Fibroblast of the aortic adventitia (primary cell): ENCODE data around the gene KSR1. TPM values are rescaled to one million over a fixed set of nuclear protein-coding genes. Genes with fewer than 3 reads are reported as not detected.
"Not testable (repeated sequence)": the region's sequence is repeated elsewhere in the genome, so short reads cannot be mapped to it uniquely, and the experiment has no call there.

Experiments
- DNase-seq: peaks from one replicate; pipeline ENCODE4 v3.0.0-alpha.2; 2010; ENCODE audit warnings: low read depth
- H3K4me3 ChIP-seq: 2 replicates; pipeline ENCODE4 v1.5.1; 2011; ENCODE audit warnings: low read depth, mild to moderate bottlenecking, control low read depth, low read length, moderate library complexity
- small RNA-seq: library from RNA; depleted of rRNA; stranded (forward); fragments of <200 nt; gene quantifications from one replicate; pipeline ENCODE3, GENCODE V24; 2012
- total RNA-seq: library from RNA; depleted of rRNA; stranded (reverse); fragments of >200 nt; gene quantifications from 2 replicates; pipeline ENCODE4 v1.2.3, GENCODE V29; 2012; ENCODE audit warnings: low replicate concordance
- TF ChIP-seq, protein P1 (sequence below): IDR thresholded peaks from 2 replicates; pipeline ENCODE4 v1.5.1; 2011; ENCODE audit warnings: mild to moderate bottlenecking, low read length, control low read depth, inconsistent platforms; ENCODE audit not compliant: insufficient read depth

Gene KSR1
- total RNA-seq, 1 donor, result 19.4 TPM

DNA sequence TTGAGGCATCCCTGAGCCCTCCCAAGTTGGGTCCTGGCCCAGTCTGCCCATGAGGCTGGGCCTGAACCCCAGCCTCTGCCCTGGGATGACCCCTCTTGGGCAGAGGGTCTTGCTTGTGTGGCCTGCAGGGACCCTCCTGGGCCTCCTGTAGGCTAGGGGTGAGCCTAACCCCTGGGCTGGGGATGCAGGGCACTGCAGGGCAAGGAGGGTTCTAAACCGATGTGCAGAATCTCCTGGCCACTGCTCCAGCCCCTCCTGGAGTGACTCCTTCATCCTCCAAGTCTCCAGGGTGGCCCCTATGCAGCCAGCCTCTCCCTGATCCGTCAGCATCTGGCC is 212.2 kb downstream of the KSR1 start:
- TF ChIP-seq, protein P1, sequence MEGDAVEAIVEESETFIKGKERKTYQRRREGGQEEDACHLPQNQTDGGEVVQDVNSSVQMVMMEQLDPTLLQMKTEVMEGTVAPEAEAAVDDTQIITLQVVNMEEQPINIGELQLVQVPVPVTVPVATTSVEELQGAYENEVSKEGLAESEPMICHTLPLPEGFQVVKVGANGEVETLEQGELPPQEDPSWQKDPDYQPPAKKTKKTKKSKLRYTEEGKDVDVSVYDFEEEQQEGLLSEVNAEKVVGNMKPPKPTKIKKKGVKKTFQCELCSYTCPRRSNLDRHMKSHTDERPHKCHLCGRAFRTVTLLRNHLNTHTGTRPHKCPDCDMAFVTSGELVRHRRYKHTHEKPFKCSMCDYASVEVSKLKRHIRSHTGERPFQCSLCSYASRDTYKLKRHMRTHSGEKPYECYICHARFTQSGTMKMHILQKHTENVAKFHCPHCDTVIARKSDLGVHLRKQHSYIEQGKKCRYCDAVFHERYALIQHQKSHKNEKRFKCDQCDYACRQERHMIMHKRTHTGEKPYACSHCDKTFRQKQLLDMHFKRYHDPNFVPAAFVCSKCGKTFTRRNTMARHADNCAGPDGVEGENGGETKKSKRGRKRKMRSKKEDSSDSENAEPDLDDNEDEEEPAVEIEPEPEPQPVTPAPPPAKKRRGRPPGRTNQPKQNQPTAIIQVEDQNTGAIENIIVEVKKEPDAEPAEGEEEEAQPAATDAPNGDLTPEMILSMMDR, result no peak
- DNase-seq, result no peak
- H3K4me3 ChIP-seq, result no peak overlapping the region

DNA sequence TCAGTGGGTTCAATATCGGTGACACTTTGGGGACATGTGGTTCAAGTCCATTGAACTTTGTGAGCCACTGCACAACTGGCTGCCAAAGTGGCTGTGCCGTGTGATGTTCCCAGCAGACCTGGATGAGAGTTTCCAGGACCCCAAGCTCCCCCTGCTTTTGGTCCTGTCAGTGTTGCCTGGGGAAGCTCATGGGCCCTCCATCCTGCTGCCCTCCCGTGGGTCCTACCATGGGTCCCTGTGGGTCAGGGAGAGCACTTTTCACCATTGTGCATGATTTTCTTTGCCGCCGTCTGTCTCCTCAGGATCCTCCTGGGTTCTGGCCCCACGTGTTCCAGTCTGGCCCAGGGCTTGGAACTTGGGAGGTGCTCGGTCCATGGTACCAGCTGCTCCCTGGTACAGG is 212.9 kb downstream of the KSR1 start:
- DNase-seq, result no peak
- no peak overlapping the region for H3K4me3 ChIP-seq
- TF ChIP-seq, protein P1, result no peak

DNA sequence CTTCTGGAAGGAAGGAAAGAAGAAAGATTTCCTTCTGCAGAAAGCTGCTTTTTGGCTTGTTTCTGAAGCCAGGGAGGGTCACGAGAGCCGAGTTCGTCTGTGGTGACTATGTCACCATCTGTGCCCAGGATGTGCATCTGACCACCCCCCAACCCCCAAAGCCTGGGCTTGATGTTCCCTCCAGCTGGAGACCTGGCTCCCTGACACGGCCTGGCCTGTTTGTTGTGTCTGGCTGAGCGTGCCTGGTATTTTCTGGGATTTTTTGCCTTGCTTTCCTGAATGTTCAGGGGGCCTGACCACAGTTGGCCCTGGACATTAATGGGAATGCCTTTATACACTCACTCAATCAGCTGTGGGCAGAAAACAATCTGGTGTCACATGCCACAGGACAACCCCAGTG is 213.6 kb downstream of the KSR1 start:
- TF ChIP-seq, protein P1, result no peak
- DNase-seq, result no peak
- H3K4me3 ChIP-seq, result no peak overlapping the region

DNA sequence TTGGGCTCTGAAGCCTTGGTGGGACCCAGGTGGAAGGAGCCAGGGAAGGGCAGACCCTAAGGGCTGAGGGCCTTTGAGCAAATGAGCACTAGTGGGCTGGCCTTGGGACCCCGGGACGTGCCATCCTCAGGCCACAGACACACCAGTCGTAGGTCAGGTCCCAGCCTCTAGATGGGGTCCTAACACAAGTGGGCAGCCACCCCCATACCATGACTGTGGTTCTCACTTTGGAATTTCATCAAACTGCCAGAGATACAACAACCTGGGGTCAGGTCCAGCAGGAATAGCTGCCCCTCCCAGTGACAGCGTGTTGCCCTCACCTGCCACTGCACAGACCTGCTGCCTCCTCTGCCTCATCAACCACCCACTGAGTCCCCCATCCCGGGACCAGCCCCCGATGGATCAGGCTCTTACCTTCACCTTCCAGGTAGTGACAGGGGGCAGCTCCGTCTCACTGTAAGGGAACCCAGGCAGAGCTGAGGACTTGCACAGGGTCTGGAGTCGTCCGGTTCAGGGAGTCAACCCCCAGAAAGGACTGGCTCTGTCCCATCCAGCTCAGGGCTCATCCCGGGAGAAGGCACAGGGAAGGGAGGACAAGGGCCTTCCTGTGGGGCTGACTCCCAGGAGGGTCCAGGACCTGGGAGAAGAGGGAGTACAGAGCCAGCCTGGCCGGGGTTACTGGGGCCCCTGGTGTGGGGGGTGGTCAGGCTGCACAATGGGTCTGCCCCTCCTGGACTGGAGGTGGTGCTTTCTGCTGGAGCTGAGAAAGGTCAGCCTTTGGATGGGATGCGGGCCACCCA is 214.7 kb downstream of the KSR1 start:
- no peak for DNase-seq
- no peak overlapping the region for H3K4me3 ChIP-seq
- TF ChIP-seq, protein P1, result no peak

DNA sequence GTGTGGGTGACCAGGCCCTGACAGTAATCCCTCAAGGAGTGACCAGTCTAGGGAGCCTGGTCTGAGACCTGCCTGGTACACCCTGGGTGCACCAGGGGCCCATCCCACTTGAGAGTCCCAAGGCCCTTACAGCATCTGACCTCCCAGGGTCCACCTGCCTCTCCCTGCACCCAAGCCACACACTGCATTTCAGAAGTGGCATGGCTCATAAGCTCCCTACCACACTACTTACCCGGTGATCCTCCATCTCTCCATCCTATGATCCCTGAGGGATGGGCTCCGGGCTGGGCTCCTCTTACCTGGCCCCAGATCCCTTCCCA is 215.3 kb downstream of the KSR1 start:
- no peak for DNase-seq
- TF ChIP-seq, protein P1, result no peak
- H3K4me3 ChIP-seq, result no peak overlapping the region

DNA sequence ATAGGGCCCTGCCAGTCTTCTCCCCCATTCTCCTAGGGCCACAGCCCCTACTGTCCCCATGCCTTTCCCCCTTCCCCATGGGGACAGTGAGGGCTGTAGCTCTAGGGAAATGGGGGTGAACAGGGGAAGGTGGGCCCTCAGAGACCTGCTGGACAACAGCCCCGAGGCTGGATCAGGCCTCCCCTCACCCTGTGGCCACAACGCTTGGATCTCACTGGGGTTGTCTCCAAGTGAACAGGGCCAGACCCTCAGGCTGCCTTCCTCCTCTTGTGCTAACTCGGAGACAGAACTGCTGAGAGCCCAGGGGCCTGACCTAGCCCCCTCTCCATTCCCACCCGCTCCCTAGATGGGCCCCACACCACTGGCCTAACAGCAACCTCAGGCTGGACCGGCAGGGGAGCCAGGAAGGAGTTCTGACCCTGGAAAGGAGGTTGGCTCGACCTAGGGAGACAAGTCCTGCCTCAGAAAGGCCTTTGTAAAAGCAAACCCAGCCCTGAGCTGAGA is 215.8 kb downstream of the KSR1 start:
- H3K4me3 ChIP-seq, DNase-seq: not testable (repeated sequence)

DNA sequence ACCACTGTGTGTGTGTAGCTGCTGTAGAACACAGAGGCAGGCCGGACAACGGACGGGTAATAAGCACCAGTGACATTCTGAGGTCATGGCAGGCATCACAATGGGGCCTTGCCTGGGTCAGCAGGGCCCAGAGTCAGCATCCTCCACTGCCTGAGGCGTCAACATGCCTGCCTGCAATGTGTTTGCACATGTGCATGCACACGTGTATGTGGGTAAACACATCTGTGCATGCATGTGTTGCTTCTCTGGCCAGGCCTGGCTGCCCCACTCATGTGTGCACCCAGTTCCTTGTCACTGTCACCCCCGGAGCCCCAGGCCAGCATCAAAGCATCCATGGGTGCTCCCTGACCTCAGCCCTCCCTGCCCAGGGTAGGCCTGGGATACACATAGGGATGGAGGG is 218.1 kb downstream of the KSR1 start:
- H3K4me3 ChIP-seq, result no peak overlapping the region
- no peak for DNase-seq
- TF ChIP-seq, protein P1, result no peak

Small RNAs within 50 kb of the gene (small RNA-seq; reads per million reads assigned to genes)
- not detected for gene AC015688.5

Other genes with a start within 250 kb of the KSR1 start
- 99.0 and 177 TPM in 2 replicates for gene WSB1, start 162.3 kb upstream of the KSR1 start, total RNA-seq
- gene LGALS9, start 174.7 kb downstream of the KSR1 start, total RNA-seq, result 0.90 and 5.4 TPM in 2 replicates